ENCODE data around the gene SYNPO2L. TPM values are rescaled to one million over a fixed set of nuclear protein-coding genes. Genes with fewer than 3 reads are reported as not detected.
A peak's percentile ranks its signal among the peaks of the same experiment; 100 is the strongest.

The SYNPO2L gene
- total RNA-seq, 4 donors from 2014 or later: 26.8 to 117 (median 46.8) TPM

DNA sequence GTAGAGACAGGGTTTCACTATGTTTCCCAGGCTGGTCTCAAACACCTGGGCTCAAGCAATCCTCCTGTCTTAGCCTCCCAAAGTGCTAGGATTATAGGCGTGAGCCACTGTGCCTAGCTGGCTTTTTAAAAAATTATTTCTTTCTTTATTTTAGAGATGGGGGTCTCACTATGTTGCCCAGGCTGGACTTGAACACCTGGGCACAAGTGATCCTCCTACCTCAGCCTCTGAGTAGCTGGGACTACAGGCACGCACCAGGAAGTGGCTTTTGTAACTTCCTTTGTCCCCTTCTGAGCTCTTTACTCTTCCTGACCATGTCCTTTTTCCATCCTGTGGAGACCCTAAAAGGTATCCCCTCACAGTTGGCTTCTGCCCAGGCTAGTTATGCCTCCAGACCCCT lies 12.5 kb downstream of the SYNPO2L start:
- Histone ChIP-seq H3K4me1 (peaks cover 77 to 82% of the 10 kb centered on the region in 2 donors), H3K9me3 (no peaks in the 10 kb centered on the region), H3K4me3 (no peak overlapping the region), H3K36me3 (no peaks in the 10 kb centered on the region), H3K27me3 (no peaks in the 10 kb centered on the region), H3K27ac (peak overlapping the region; percentile 96 to 99 (median 98))
- TF ChIP-seq, protein P1, sequence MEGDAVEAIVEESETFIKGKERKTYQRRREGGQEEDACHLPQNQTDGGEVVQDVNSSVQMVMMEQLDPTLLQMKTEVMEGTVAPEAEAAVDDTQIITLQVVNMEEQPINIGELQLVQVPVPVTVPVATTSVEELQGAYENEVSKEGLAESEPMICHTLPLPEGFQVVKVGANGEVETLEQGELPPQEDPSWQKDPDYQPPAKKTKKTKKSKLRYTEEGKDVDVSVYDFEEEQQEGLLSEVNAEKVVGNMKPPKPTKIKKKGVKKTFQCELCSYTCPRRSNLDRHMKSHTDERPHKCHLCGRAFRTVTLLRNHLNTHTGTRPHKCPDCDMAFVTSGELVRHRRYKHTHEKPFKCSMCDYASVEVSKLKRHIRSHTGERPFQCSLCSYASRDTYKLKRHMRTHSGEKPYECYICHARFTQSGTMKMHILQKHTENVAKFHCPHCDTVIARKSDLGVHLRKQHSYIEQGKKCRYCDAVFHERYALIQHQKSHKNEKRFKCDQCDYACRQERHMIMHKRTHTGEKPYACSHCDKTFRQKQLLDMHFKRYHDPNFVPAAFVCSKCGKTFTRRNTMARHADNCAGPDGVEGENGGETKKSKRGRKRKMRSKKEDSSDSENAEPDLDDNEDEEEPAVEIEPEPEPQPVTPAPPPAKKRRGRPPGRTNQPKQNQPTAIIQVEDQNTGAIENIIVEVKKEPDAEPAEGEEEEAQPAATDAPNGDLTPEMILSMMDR (IDR thresholded peaks at IDR 0.05 in 4 of 5, conservative IDR thresholded peaks at IDR 0.05 in 1 of 5): no peak
- TF ChIP-seq POLR2A (IDR thresholded peaks at IDR 0.05): no peak
- intact Hi-C loops (cut with DNase I; ENCODE audit: low total_unique reads) (loop anchor here (2.0 to 10.0 kb wide), 3 partner anchors 67 to 379 kb away; partner anchors contain the start of gene ANXA7), in situ Hi-C loops (cut with MboI; ENCODE audit: low sequenced_read_pairs in 4 of 4) (loop anchor here (5.0 to 25.0 kb wide), 4 partner anchors 69 to 381 kb away; partner anchors contain the start of gene MRPS16 (in 1 of the 4))
- DNase-seq (no peak), ATAC-seq (no peak)

- peak in 1 of 2 donors; percentile 85 for DNase-seq
- H3K4me1 ChIP-seq: peaks cover 77 to 79% of the 10 kb centered on the region in 2 donors
- no peaks in the 10 kb centered on the region for H3K9me3 ChIP-seq
- H3K36me3 ChIP-seq: peaks cover 0 to 9% of the 10 kb centered on the region in 2 donors
- no peaks in the 10 kb centered on the region for H3K27me3 ChIP-seq
- peak within 1 kb of the TSS; percentile 96 to 99 (median 98) for H3K27ac ChIP-seq
- in situ Hi-C loops (cut with MboI; ENCODE audit: low sequenced_read_pairs in 4 of 4): loop anchor here (5.0 to 25.0 kb wide), 4 partner anchors 67 to 379 kb away; partner anchors contain the start of gene MRPS16 (in 1 of the 4)
- TF ChIP-seq, protein P1 (IDR thresholded peaks at IDR 0.05 in 4 of 5, conservative IDR thresholded peaks at IDR 0.05 in 1 of 5): no peak
- peak; percentile 76 to 88 for TF ChIP-seq POLR2A (IDR thresholded peaks at IDR 0.05)
- peak within 1 kb of the TSS; percentile 54 to 68 (median 62) for H3K4me3 ChIP-seq
- peak; percentile 55 to 65 for ATAC-seq
- intact Hi-C loops (cut with DNase I; ENCODE audit: low total_unique reads): loop anchor here (2.0 to 10.0 kb wide), 3 partner anchors 65 to 377 kb away; partner anchors contain the start of gene ANXA7
These were observed 14.3 kb downstream of the SYNPO2L start, which contains the start of gene MYOZ1 for GRCh38 chr10:73641328-73642060. TSS of gene MYOZ1 (minus strand) at chr10:73641474. CDS start at chr10:73640017, 1,457 bp downstream.

DNA sequence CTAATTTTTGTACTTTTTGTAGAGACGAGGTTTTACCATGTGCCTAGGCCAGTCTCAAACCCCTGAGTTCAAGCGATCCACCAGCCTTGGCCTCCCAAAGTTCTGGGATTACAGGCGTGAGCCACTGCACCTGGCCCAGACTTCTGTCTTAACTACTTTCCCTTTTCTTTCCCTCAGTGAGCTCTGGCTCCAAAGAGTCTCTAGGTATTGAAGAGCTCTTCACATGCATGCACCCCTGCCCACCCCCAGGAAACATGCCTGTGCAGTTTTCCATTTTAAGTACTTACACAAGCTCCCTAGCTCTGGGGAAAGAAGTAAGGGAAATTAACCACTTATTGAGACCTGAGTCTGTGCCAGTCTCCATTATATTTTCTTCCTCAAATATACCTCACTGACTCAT lies 16.5 kb downstream of the SYNPO2L start:
- no peak for TF ChIP-seq POLR2A (IDR thresholded peaks at IDR 0.05)
- TF ChIP-seq, protein P1 (IDR thresholded peaks at IDR 0.05 in 4 of 5, conservative IDR thresholded peaks at IDR 0.05 in 1 of 5): no peak
- Histone ChIP-seq H3K4me1 (peaks cover 80 to 81% of the 10 kb centered on the region in 2 donors), H3K27me3 (no peaks in the 10 kb centered on the region), H3K36me3 (peaks cover 0 to 12% of the 10 kb centered on the region in 2 donors), H3K27ac (peak overlapping the region; percentile 96 to 99 (median 98)), H3K9me3 (no peaks in the 10 kb centered on the region), H3K4me3 (peak overlapping the region; percentile 54 to 68 (median 62))
- ATAC-seq: no peak
- intact Hi-C loops (cut with DNase I; ENCODE audit: low total_unique reads) (no loop called here), in situ Hi-C loops (cut with MboI; ENCODE audit: low sequenced_read_pairs in 4 of 4) (loop anchor here in 1 of 4 donors (10.0 to 25.0 kb wide), 2 partner anchors 64 to 377 kb away; partner anchors contain the start of gene MRPS16)
- no peak for DNase-seq

DNA sequence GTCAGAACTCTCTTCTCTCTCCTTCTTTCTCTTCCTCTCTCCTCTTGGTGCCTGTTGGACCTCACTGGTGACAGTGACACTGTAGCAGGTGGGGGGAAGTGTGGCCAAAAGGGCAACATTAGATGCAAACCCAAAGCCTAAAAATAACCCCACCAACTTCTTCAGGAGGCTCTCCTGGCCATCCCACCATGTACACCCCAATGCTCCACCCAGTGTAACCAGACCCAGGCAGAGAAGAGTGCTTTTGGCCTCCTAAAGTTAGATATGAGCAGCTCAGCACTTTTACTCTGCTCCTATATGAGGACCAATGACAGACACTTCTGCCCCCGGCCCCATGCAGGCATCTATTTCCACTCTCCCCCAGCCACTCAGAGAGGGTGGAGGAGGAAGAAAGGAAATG lies 20.0 kb downstream of the SYNPO2L start:
- Histone ChIP-seq H3K27ac (peak overlapping the region; percentile 96 to 99 (median 98)), H3K9me3 (no peaks in the 10 kb centered on the region), H3K4me1 (peaks cover 62 to 69% of the 10 kb centered on the region in 2 donors), H3K27me3 (no peaks in the 10 kb centered on the region), H3K36me3 (peaks cover 0 to 45% of the 10 kb centered on the region in 2 donors), H3K4me3 (peak overlapping the region in 1 of 4 donors; percentile 23)
- ATAC-seq (peak; percentile 86 to 91), DNase-seq (peak; percentile 74 to 93)
- in situ Hi-C loops (cut with MboI; ENCODE audit: low sequenced_read_pairs in 4 of 4) (loop anchor here in 1 of 4 donors (10.0 to 25.0 kb wide), 2 partner anchors 61 to 373 kb away; partner anchors contain the start of gene MRPS16), intact Hi-C loops (cut with DNase I; ENCODE audit: low total_unique reads) (no loop called here)
- peak in 1 of 2 donors; percentile 30 for TF ChIP-seq POLR2A (IDR thresholded peaks at IDR 0.05)
- TF ChIP-seq, protein P1 (IDR thresholded peaks at IDR 0.05 in 4 of 5, conservative IDR thresholded peaks at IDR 0.05 in 1 of 5): no peak

Measured in gastrocnemius medialis (tissue), 4 donors.